Left kidney (tissue), 8 donors: ENCODE measurements around the gene CXCL12. TPM values are rescaled to one million over a fixed set of nuclear protein-coding genes. Genes with fewer than 3 reads are reported as not detected.

Experiments
- DNase-seq: peaks from one replicate; pipeline ENCODE4 v3.0.0-alpha.2; 2013
- long read RNA-seq, 8 donors: transcript quantifications; one replicate each; lab custom pipeline, GENCODE V29; 2026
- polyA plus RNA-seq: library from polyadenylated mRNA; unstranded; fragments of 120-200 nt; gene quantifications from one replicate; pipeline ENCODE4 v1.2.1, GENCODE V29; 2013; ENCODE audit not compliant: insufficient read length

The CXCL12 gene
- polyA plus RNA-seq, result 417 TPM
- long read RNA-seq, donor 1, transcript CXCL12-207 (2 exons, 596 nt), result minor isoform, 17 of 267 reads
- long read RNA-seq, donor 1, transcript CXCL12-201 (3 exons, 1,857 nt), result major isoform, 158 of 267 reads
- long read RNA-seq, donor 1, transcript CXCL12-203 (4 exons, 3,532 nt), result minor isoform, 55 of 267 reads
- long read RNA-seq, donor 1, transcript CXCL12-202 (4 exons, 470 nt), result minor isoform, 9 of 267 reads
- long read RNA-seq, donor 1, partial matches to known transcripts, result 27 of 267 reads
- long read RNA-seq, donor 1, other reads (novel, unspliced or antisense), result 0 of 267 reads
- long read RNA-seq, donor 2, transcript CXCL12-207 (2 exons, 596 nt), result minor isoform, 18 of 282 reads
- long read RNA-seq, donor 2, transcript CXCL12-201 (3 exons, 1,857 nt), result major isoform, 168 of 282 reads
- long read RNA-seq, donor 2, transcript CXCL12-203 (4 exons, 3,532 nt), result minor isoform, 81 of 282 reads
- long read RNA-seq, donor 2, partial matches to known transcripts, result 12 of 282 reads
- long read RNA-seq, donor 2, other reads (novel, unspliced or antisense), result 0 of 282 reads
- long read RNA-seq, donor 3, transcript CXCL12-201 (3 exons, 1,857 nt), result major isoform, 89 of 167 reads
- long read RNA-seq, donor 3, transcript CXCL12-207 (2 exons, 596 nt), result minor isoform, 8 of 167 reads
- long read RNA-seq, donor 3, transcript CXCL12-202 (4 exons, 470 nt), result minor isoform, 5 of 167 reads
- long read RNA-seq, donor 3, transcript CXCL12-203 (4 exons, 3,532 nt), result minor isoform, 55 of 167 reads
- long read RNA-seq, donor 3, partial matches to known transcripts, result 10 of 167 reads
- long read RNA-seq, donor 3, other reads (novel, unspliced or antisense), result 0 of 167 reads
- long read RNA-seq, donor 4, transcript CXCL12-201 (3 exons, 1,857 nt), result major isoform, 18 of 25 reads
- long read RNA-seq, donor 4, transcript CXCL12-207 (2 exons, 596 nt), result minor isoform, 5 of 25 reads
- long read RNA-seq, donor 4, partial matches to known transcripts, result 0 of 25 reads
- long read RNA-seq, donor 4, other reads (novel, unspliced or antisense), result 0 of 25 reads
- long read RNA-seq, donor 5, transcript CXCL12-201 (3 exons, 1,857 nt), result major isoform, 189 of 281 reads
- long read RNA-seq, donor 5, transcript CXCL12-203 (4 exons, 3,532 nt), result minor isoform, 69 of 281 reads
- long read RNA-seq, donor 5, transcript CXCL12-202 (4 exons, 470 nt), result minor isoform, 7 of 281 reads
- long read RNA-seq, donor 5, transcript CXCL12-207 (2 exons, 596 nt), result minor isoform, 5 of 281 reads
- long read RNA-seq, donor 5, partial matches to known transcripts, result 11 of 281 reads
- long read RNA-seq, donor 5, other reads (novel, unspliced or antisense), result 0 of 281 reads
- long read RNA-seq, donor 6, transcript CXCL12-203 (4 exons, 3,532 nt), result minor isoform, 65 of 325 reads
- long read RNA-seq, donor 6, transcript CXCL12-202 (4 exons, 470 nt), result minor isoform, 7 of 325 reads
- long read RNA-seq, donor 6, transcript CXCL12-201 (3 exons, 1,857 nt), result major isoform, 212 of 325 reads
- long read RNA-seq, donor 6, transcript CXCL12-207 (2 exons, 596 nt), result minor isoform, 29 of 325 reads
- long read RNA-seq, donor 6, partial matches to known transcripts, result 11 of 325 reads
- long read RNA-seq, donor 6, other reads (novel, unspliced or antisense), result 0 of 325 reads
- long read RNA-seq, donor 7, transcript CXCL12-201 (3 exons, 1,857 nt), result major isoform, 197 of 294 reads
- long read RNA-seq, donor 7, transcript CXCL12-207 (2 exons, 596 nt), result minor isoform, 17 of 294 reads
- long read RNA-seq, donor 7, transcript CXCL12-203 (4 exons, 3,532 nt), result minor isoform, 52 of 294 reads
- long read RNA-seq, donor 7, partial matches to known transcripts, result 24 of 294 reads
- long read RNA-seq, donor 7, other reads (novel, unspliced or antisense), result 0 of 294 reads
- long read RNA-seq, donor 8, transcript CXCL12-201 (3 exons, 1,857 nt), result major isoform, 56 of 104 reads
- long read RNA-seq, donor 8, transcript CXCL12-207 (2 exons, 596 nt), result minor isoform, 6 of 104 reads
- long read RNA-seq, donor 8, transcript CXCL12-203 (4 exons, 3,532 nt), result minor isoform, 29 of 104 reads
- long read RNA-seq, donor 8, partial matches to known transcripts, result 11 of 104 reads
- long read RNA-seq, donor 8, other reads (novel, unspliced or antisense), result 0 of 104 reads

- no peak for DNase-seq
Measured at GRCh38 chr10:44385026-44385695, at the start of gene CXCL12. Gene CXCL12, minus strand, starts transcription at chr10:44385097. Its CDS starts 92 bp downstream, at chr10:44385005.

GRCh38 chr10:44427479-44427878 lies 42.6 kb upstream of the CXCL12 start:
- no peak for DNase-seq

GRCh38 chr10:44427037-44427436 lies 42.1 kb upstream of the CXCL12 start:
- no peak for DNase-seq

- DNase-seq, result no peak
Measured at GRCh38 chr10:44426247-44427034, 41.5 kb upstream of the CXCL12 start.

- no peak for DNase-seq
Measured at GRCh38 chr10:44425466-44425865, 40.6 kb upstream of the CXCL12 start.

- DNase-seq, result no peak
Measured at GRCh38 chr10:44424957-44425356, 40.1 kb upstream of the CXCL12 start.

- no peak for DNase-seq
Measured at GRCh38 chr10:44424298-44424697, 39.4 kb upstream of the CXCL12 start.

- no peak for DNase-seq
Measured at GRCh38 chr10:44422570-44423101, 37.7 kb upstream of the CXCL12 start.

GRCh38 chr10:44422153-44422552 lies 37.3 kb upstream of the CXCL12 start:
- DNase-seq, result no peak

GRCh38 chr10:44419790-44420549 lies 35.1 kb upstream of the CXCL12 start:
- no peak for DNase-seq

GRCh38 chr10:44418637-44419036 lies 33.7 kb upstream of the CXCL12 start:
- no peak for DNase-seq

- DNase-seq, result no peak
Measured at GRCh38 chr10:44417761-44418160, 32.9 kb upstream of the CXCL12 start.

- DNase-seq, result no peak
Measured at GRCh38 chr10:44416936-44417335, 32.0 kb upstream of the CXCL12 start.

- DNase-seq, result no peak
Measured at GRCh38 chr10:44416021-44416771, 31.3 kb upstream of the CXCL12 start.

- no peak for DNase-seq
Measured at GRCh38 chr10:44415121-44415520, 30.2 kb upstream of the CXCL12 start.

- DNase-seq, result no peak
Measured at GRCh38 chr10:44413416-44413815, 28.5 kb upstream of the CXCL12 start.

GRCh38 chr10:44411251-44411650 lies 26.4 kb upstream of the CXCL12 start:
- DNase-seq, result no peak
